CD4-positive, CD25-positive, alpha-beta regulatory T cell (primary cell): ENCODE results near the gene KLHL11. TPM values are rescaled to one million over a fixed set of nuclear protein-coding genes. Genes with fewer than 3 reads are reported as not detected.
A peak's percentile ranks its signal among the peaks of the same experiment; 100 is the strongest.

Source experiments
- ATAC-seq, 2 donors: fragments of 150-1000 bp; cut with Tn5 transposase; one replicate each; pipeline ENCODE4 v1.10.0; 2021; ENCODE audit warnings: low read depth in 2 of 2, moderate number of reproducible peaks in 2 of 2, moderate library complexity in 1 of 2
- DNase-seq, 3 donors: peaks; one replicate each; pipeline versions ENCODE4 v3.0.0 to v3.0.0-alpha.2; 2012 to 2022; ENCODE audit warnings: mixed read lengths in 1 of 3
- H3K27ac ChIP-seq: one replicate; pipeline ENCODE4 v1.7.0; 2013; ENCODE audit warnings: mild to moderate bottlenecking, low read length; ENCODE audit not compliant: insufficient read depth, poor library complexity, severe bottlenecking
- H3K27me3 ChIP-seq: one replicate; pipeline ENCODE4 v1.7.0; 2013; ENCODE audit warnings: low read length; ENCODE audit not compliant: control insufficient read depth, insufficient read depth
- H3K36me3 ChIP-seq: one replicate; pipeline ENCODE4 v1.7.0; 2013; ENCODE audit warnings: mild to moderate bottlenecking, low read length, moderate library complexity; ENCODE audit not compliant: control insufficient read depth, insufficient read depth
- H3K4me1 ChIP-seq: 2 replicates; pipeline ENCODE4 v1.7.0; 2013; ENCODE audit warnings: mild to moderate bottlenecking, low read length; ENCODE audit not compliant: insufficient read depth, control insufficient read depth, poor library complexity, severe bottlenecking
- H3K4me3 ChIP-seq: one replicate; pipeline ENCODE4 v1.7.0; 2013; ENCODE audit warnings: low read depth, mild to moderate bottlenecking, low read length, moderate library complexity
- H3K9me3 ChIP-seq, 2 experiments: 1 replicate in 1 of 2; 2 replicates in 1 of 2; pipeline ENCODE4 v1.7.0; 2013; ENCODE audit warnings: low read length in 2 of 2, mild to moderate bottlenecking in 1 of 2, moderate library complexity in 1 of 2; ENCODE audit not compliant: control insufficient read depth in 2 of 2
- H3K27ac Mint-ChIP-seq, 3 donors: one replicate each; pipeline ENCODE4 v1.8.0; 2020 to 2022; ENCODE audit warnings: mild to moderate bottlenecking in 3 of 3, mixed read lengths in 3 of 3, moderate library complexity in 2 of 3
- H3K27me3 Mint-ChIP-seq: one replicate; pipeline ENCODE4 v1.8.0; 2022; ENCODE audit warnings: mild to moderate bottlenecking, mixed read lengths
- H3K36me3 Mint-ChIP-seq: one replicate; pipeline ENCODE4 v1.8.0; 2020; ENCODE audit warnings: mixed read lengths
- H3K4me1 Mint-ChIP-seq, 4 donors: one replicate each; pipeline ENCODE4 v1.8.0; 2020 to 2022; ENCODE audit warnings: mixed read lengths in 4 of 4, mild to moderate bottlenecking in 1 of 4
- H3K4me3 Mint-ChIP-seq, 4 donors: one replicate each; pipeline ENCODE4 v1.8.0; 2020 to 2022; ENCODE audit warnings: mild to moderate bottlenecking in 4 of 4, mixed read lengths in 4 of 4, moderate library complexity in 3 of 4
- H3K9me3 Mint-ChIP-seq, 7 donors: one replicate each; pipeline ENCODE4 v1.8.0; 2020 to 2022; ENCODE audit warnings: mixed read lengths in 7 of 7, mild to moderate bottlenecking in 3 of 7, moderate library complexity in 2 of 7
- polyA plus RNA-seq, 4 donors: library from polyadenylated mRNA; unstranded; fragments of 300-500 nt; fragmentation: Illumina TruSeq; gene quantifications; one replicate each; pipeline ENCODE4 v1.2.3, GENCODE V29; 2021
- total RNA-seq: library from RNA; stranded (reverse); gene quantifications from one replicate; pipeline ENCODE4 v1.2.3, GENCODE V29; 2022

KLHL11 gene, protein sequence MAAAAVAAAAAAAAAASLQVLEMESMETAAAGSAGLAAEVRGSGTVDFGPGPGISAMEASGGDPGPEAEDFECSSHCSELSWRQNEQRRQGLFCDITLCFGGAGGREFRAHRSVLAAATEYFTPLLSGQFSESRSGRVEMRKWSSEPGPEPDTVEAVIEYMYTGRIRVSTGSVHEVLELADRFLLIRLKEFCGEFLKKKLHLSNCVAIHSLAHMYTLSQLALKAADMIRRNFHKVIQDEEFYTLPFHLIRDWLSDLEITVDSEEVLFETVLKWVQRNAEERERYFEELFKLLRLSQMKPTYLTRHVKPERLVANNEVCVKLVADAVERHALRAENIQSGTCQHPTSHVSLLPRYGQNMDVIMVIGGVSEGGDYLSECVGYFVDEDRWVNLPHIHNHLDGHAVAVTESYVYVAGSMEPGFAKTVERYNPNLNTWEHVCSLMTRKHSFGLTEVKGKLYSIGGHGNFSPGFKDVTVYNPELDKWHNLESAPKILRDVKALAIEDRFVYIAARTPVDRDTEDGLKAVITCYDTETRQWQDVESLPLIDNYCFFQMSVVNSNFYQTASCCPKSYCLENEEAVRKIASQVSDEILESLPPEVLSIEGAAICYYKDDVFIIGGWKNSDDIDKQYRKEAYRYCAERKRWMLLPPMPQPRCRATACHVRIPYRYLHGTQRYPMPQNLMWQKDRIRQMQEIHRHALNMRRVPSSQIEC
- total RNA-seq (21.7 TPM), polyA plus RNA-seq (10 to 100 TPM in 1 of 4 donors, 1 to 10 TPM in 3; 5.4 to 11.5 (median 6.7) TPM)

DNA sequence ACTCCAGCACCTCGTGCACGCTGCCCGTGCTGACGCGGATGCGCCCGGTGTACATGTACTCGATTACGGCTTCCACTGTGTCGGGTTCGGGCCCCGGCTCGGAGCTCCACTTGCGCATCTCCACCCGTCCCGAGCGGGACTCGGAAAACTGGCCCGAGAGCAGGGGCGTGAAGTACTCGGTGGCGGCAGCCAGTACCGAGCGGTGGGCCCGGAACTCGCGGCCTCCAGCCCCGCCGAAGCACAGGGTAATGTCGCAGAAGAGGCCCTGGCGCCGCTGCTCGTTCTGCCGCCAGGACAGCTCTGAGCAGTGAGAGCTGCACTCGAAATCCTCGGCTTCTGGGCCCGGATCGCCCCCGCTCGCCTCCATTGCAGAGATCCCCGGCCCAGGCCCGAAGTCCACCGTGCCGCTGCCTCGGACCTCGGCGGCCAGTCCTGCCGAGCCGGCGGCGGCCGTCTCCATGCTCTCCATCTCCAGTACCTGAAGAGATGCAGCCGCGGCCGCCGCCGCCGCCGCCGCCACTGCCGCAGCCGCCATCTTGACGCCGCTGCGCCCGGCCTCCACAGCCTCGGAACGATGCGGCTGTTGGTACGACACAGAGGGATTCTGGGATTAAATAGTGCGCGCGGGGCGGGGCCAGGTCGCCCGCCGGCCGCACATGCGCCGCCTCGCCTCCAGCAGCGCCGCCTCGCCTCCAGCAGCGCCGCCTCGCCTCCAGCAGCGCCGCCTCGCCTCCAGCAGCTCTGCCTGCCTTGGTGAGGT, at the start of gene KLHL11:
Gene KLHL11, minus strand, starts transcription at position 588 of the 760 bp plus-strand sequence. Its CDS starts 53 bp downstream, at position 535.
- ATAC-seq (peak; percentile 89 to 90), DNase-seq (peak; percentile 79 to 93 (median 87))
- Histone ChIP-seq H3K36me3 (peaks cover 21% of the 10 kb centered on the region), H3K27ac (peak within 1 kb of the TSS; percentile 85), H3K9me3 (no peaks in the 10 kb centered on the region), H3K4me1 (peaks cover 45% of the 10 kb centered on the region), H3K27me3 (no peaks in the 10 kb centered on the region), H3K4me3 (peak within 1 kb of the TSS; percentile 94)
- Mint-ChIP-seq H3K36me3 (peaks cover 9% of the 10 kb centered on the region), H3K27ac (peak within 1 kb of the TSS in 1 of 3 donors; percentile 77), H3K4me1 (peaks cover 9 to 43% (median 28%) of the 10 kb centered on the region in 4 donors), H3K27me3 (no peaks in the 10 kb centered on the region), H3K4me3 (peak within 1 kb of the TSS in 2 of 4 donors; percentile 48 to 54), H3K9me3 (no peaks in the 10 kb centered on the region)

DNA sequence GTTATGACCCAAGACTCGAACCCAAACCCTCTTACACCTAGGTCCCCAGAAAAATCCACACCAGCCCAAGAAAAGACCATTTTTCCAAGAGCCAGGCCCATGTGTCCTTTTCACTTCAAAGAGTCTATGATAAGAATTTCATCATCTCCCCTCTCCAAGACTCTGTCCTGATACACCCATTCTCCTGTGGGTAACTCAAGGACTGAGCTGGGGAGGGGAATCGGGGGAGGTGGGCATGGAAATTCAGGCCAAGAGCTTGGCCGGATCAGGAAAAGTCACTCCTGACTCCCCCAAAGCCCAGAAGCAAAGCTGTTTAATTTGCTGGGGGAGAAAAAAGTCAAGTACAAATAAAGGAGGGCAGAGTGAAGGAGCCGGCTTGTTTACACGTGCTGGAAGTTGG, 49.8 kb upstream of the KLHL11 start:
- peaks cover 35% of the 10 kb centered on the region for H3K36me3 ChIP-seq
- Mint-ChIP-seq H3K4me3 (peak overlapping the region in 3 of 4 donors; percentile 16 to 76 (median 54)), H3K4me1 (peaks cover 18 to 45% (median 30%) of the 10 kb centered on the region in 4 donors), H3K36me3 (peaks cover 18% of the 10 kb centered on the region), H3K9me3 (no peaks in the 10 kb centered on the region), H3K27ac (peak overlapping the region in 1 of 3 donors; percentile 44), H3K27me3 (no peaks in the 10 kb centered on the region)
- H3K27ac ChIP-seq = no peak overlapping the region
- H3K4me1 ChIP-seq = peaks cover 39% of the 10 kb centered on the region
- no peaks in the 10 kb centered on the region for H3K27me3 ChIP-seq
- no peak for ATAC-seq
- H3K9me3 ChIP-seq = no peaks in the 10 kb centered on the region
- DNase-seq = no peak
- H3K4me3 ChIP-seq = no peak overlapping the region

DNA sequence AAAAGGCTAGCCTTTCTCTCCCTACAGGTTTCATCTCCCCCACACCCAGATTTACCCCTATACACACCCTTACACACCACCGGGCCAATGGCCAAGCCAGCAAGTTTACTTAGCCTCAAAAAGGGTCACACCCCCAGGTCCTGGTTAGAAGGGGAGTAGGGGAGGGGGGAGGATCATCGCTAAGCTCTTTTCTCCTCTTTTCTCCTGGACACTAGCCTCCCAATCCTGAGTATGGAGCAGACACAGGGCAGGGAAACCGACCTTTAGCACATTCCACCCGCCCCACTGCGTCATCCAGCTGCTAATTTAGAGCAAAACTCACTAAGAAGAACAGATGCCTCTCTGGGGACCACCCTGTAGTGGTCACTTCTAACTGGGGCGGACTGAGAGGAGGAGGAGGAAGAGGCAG, 49.1 kb upstream of the KLHL11 start:
- Histone ChIP-seq H3K36me3 (peaks cover 41% of the 10 kb centered on the region), H3K4me3 (no peak overlapping the region), H3K9me3 (no peaks in the 10 kb centered on the region), H3K27me3 (no peaks in the 10 kb centered on the region), H3K27ac (no peak overlapping the region), H3K4me1 (peaks cover 36% of the 10 kb centered on the region)
- peaks cover 22% of the 10 kb centered on the region for H3K36me3 Mint-ChIP-seq
- ATAC-seq = no peak
- DNase-seq = no peak
- H3K27me3 Mint-ChIP-seq = no peaks in the 10 kb centered on the region
- peaks cover 18 to 45% (median 30%) of the 10 kb centered on the region in 4 donors for H3K4me1 Mint-ChIP-seq
- H3K27ac Mint-ChIP-seq = peak overlapping the region in 2 of 3 donors; percentile 44 to 62
- no peaks in the 10 kb centered on the region for H3K9me3 Mint-ChIP-seq
- H3K4me3 Mint-ChIP-seq = peak overlapping the region in 1 of 4 donors; percentile 44

DNA sequence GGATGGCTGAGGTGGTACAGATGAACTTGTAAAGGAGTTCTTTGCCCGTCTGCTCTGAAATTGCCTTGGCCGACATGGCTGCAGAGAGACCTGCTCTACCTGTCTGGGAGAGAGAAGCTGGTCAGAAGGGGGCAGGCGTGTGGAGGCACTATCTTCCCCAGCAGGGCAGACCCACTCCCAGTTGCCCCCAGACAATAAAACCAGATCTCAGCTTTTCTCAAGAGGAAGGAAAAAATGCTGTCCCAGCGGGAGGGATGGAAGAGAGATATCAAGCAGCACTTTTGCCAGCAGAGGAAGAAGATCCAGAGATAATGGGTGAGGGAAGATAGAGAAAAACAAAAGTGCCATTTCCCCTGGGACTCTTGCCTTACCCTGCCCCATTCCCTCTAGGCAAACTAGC, 48.6 kb upstream of the KLHL11 start:
- H3K4me3 ChIP-seq = no peak overlapping the region
- H3K4me1 Mint-ChIP-seq = peaks cover 18 to 45% (median 30%) of the 10 kb centered on the region in 4 donors
- no peaks in the 10 kb centered on the region for H3K9me3 ChIP-seq
- H3K27ac ChIP-seq = no peak overlapping the region
- no peaks in the 10 kb centered on the region for H3K27me3 Mint-ChIP-seq
- H3K9me3 Mint-ChIP-seq = no peaks in the 10 kb centered on the region
- no peaks in the 10 kb centered on the region for H3K27me3 ChIP-seq
- ATAC-seq = no peak
- H3K4me1 ChIP-seq = peaks cover 33% of the 10 kb centered on the region
- no peak for DNase-seq
- peaks cover 23% of the 10 kb centered on the region for H3K36me3 Mint-ChIP-seq
- peak overlapping the region in 2 of 3 donors; percentile 62 to 67 for H3K27ac Mint-ChIP-seq
- H3K4me3 Mint-ChIP-seq = peak overlapping the region in 1 of 4 donors; percentile 44
- peaks cover 47% of the 10 kb centered on the region for H3K36me3 ChIP-seq

DNA sequence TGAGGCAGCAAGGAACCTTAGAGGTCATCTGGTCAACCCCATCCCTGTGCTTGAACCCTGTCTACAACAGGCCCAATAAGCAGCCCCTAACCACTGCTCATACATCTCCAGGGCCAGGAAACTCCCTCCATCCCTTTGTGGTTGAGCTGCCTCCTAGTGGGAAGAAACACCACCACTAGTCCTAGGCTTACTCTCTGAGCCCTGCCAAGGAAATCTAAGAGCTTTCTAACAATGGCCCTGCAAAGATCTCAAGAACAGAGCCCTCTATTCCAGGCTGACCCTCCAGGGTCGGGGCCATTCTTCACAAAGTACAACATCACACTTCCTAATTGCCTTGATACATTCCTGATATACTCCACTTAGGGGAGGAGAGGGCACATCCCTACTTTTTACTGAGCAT, 47.7 kb upstream of the KLHL11 start:
- Mint-ChIP-seq H3K27ac (no peak overlapping the region), H3K4me1 (peaks cover 18 to 44% (median 30%) of the 10 kb centered on the region in 4 donors), H3K9me3 (no peaks in the 10 kb centered on the region), H3K27me3 (no peaks in the 10 kb centered on the region), H3K36me3 (peaks cover 23% of the 10 kb centered on the region), H3K4me3 (peak overlapping the region in 1 of 4 donors; percentile 25)
- peaks cover 55% of the 10 kb centered on the region for H3K36me3 ChIP-seq
- H3K27ac ChIP-seq = no peak overlapping the region
- H3K9me3 ChIP-seq = no peaks in the 10 kb centered on the region
- no peaks in the 10 kb centered on the region for H3K27me3 ChIP-seq
- ATAC-seq (no peak), DNase-seq (no peak)
- peaks cover 29% of the 10 kb centered on the region for H3K4me1 ChIP-seq
- no peak overlapping the region for H3K4me3 ChIP-seq

DNA sequence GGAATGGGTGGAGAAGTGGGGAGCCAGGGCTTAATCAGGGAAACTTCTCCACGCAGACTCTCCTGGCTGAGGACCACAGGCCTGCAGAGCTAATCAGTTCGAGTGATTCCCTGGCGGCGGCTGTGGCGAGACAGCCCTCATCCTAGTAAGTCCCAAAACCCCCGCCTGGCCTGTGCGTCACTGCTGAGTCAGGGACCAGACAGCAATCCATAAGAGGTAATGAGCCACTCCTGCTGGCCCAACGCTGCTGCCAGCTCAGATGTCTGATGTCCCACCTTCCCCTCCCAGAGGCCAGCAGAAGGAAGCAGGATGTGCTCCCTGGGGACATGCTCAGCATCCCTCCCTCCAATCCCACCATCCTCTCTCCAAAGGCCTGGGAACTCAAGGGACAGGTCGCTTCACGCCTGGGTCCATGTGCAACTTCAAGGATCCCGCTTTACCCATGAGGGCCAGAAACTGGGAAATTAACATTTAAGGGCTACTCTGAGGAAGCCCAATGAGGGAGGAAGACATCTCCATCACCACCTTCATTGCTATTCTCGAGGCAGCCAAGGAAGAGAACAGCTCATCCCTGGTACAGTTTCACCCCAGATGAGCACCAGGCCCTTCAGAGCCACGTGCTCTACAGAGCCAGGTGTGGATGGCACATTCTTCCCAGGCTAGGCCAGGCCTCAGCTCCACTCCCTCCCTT, 45.6 kb upstream of the KLHL11 start:
- peaks cover 26% of the 10 kb centered on the region for H3K36me3 Mint-ChIP-seq
- H3K27me3 ChIP-seq = no peaks in the 10 kb centered on the region
- H3K9me3 ChIP-seq = no peaks in the 10 kb centered on the region
- DNase-seq (no peak), ATAC-seq (no peak)
- H3K4me3 Mint-ChIP-seq = no peak overlapping the region
- no peak overlapping the region for H3K4me3 ChIP-seq
- H3K9me3 Mint-ChIP-seq = no peaks in the 10 kb centered on the region
- H3K36me3 ChIP-seq = peaks cover 75% of the 10 kb centered on the region
- no peaks in the 10 kb centered on the region for H3K27me3 Mint-ChIP-seq
- H3K27ac Mint-ChIP-seq = peak overlapping the region in 1 of 3 donors; percentile 56
- H3K4me1 Mint-ChIP-seq = peaks cover 7 to 25% (median 20%) of the 10 kb centered on the region in 4 donors
- H3K27ac ChIP-seq = no peak overlapping the region
- peaks cover 16% of the 10 kb centered on the region for H3K4me1 ChIP-seq

DNA sequence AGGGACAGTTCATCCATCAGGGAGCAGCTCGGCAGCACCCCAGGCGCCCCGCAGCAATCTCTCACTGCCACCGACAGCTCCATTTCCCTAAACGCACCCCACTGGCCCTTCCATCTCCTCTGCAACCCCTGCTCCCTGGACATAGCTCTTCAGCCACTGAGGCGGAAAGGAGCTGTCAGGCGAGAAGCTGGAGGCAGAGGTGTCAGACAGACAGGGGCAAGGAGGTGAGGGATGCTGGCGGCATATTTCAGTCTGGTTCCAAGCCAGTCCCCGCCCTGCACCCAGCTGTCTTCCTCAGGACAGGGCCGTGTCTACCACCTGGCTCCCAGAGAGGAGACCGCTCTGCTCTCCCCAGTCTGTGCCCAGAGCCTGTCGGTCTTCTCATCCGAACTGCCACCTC, 43.9 kb upstream of the KLHL11 start:
- Mint-ChIP-seq H3K4me1 (peaks cover 4 to 10% (median 6%) of the 10 kb centered on the region in 4 donors), H3K9me3 (no peaks in the 10 kb centered on the region), H3K27me3 (no peaks in the 10 kb centered on the region), H3K36me3 (peaks cover 38% of the 10 kb centered on the region), H3K27ac (no peak overlapping the region), H3K4me3 (no peak overlapping the region)
- Histone ChIP-seq H3K27ac (no peak overlapping the region), H3K4me1 (no peaks in the 10 kb centered on the region), H3K36me3 (peaks cover 92% of the 10 kb centered on the region), H3K27me3 (no peaks in the 10 kb centered on the region), H3K4me3 (no peak overlapping the region), H3K9me3 (no peaks in the 10 kb centered on the region)
- ATAC-seq (no peak), DNase-seq (no peak)
